Activated T-helper 1 cell treated with Interleukin-2 at 50 U/mL for 16 hours (primary cell): ENCODE measurements around the gene GPSM1.
"Not testable (repeated sequence)": the region's sequence is repeated elsewhere in the genome, so short reads cannot be mapped to it uniquely, and the experiment has no call there.

Source experiments
- DNase-seq: peaks from one replicate; pipeline ENCODE4 v3.0.0-alpha.2; 2020; ENCODE audit warnings: low read depth

GPSM1 gene

DNA sequence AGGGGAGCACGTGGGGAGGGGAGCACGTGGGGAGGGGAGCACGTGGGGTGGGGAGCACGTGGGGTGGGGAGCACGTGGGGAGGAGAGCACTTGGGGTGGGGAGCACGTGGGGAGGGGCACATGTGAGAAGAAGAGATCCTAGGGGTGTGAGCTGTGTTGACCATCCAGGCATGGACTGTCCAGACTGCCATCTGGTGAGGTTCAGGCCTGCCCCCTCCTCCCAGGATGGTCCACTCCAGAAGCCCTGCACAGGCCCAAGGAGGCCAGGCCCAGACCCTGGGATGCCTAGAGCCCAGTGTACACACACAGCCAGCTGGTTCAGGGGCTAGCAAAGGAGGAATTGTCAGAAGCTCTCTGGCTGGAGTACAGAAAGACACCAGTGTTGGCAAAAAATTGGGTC lies 70.3 kb downstream of the GPSM1 start:
- DNase-seq = no peak

- no peak for DNase-seq
These were observed 70.9 kb downstream of the GPSM1 start for GRCh38 chr9:136398286-136398685.

GRCh38 chr9:136399176-136400037 lies 72.1 kb downstream of the GPSM1 start:
- DNase-seq = no peak

GRCh38 chr9:136400038-136400834 lies 72.9 kb downstream of the GPSM1 start, which contains the start of gene SNAPC4:
TSS of gene SNAPC4 (minus strand) at chr9:136400170. CDS start at chr9:136398428, 1,742 bp downstream.
- DNase-seq = peak; percentile 82

DNA sequence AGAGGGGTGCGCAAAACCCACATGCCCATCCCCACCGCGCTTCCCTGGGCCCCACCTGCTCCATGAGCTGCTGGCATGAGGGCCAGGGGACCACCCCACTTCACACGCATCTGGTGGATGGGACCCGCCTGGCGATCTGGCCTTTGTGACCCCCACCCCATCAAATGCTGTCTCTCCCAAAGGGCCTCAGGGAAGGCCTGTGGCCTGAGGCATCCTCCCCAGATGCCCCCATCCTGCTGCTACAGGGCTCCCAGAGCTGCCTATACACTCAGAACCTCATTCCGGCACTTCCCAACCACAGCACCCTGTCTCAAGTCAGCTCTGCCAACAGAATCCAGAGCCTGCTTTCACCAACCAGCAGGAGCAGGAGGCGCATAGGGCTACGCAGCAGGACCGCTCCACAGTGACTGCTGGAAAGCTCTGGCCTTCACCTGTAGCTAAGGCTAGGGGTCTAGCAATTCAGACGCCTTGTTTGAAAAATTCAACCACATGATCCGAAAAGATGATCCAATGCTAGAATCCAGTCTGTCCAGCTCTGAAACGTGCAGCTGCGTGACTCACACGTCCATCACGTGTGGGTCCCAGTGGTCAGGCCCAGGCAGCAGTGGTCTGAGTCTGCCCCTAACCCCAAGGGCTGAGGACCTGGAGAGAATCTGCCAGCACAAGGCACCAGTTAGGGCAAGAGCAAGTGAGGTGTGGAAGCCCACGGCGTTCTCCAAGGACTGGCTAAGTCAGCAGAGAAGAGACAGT lies 74.0 kb downstream of the GPSM1 start:
- DNase-seq = no peak

DNA sequence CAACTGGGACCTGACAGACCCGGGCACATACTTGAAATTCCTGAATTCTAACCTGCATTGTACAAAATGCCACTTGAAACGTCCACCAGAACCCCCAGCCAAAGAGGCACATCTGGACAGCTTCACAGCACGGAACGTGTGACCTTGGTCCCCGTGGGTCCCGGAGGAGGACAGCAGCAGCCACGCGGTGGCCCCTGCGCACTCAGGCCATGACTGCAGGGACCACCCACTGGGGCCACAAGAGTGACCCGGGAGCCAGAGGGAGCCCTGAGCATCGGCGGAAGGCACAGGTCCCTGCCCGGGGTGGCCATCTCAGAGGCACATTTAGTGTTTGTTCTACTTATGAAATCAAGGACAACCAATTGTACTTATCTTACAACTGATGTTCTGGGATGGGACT lies 74.7 kb downstream of the GPSM1 start:
- no peak for DNase-seq

DNA sequence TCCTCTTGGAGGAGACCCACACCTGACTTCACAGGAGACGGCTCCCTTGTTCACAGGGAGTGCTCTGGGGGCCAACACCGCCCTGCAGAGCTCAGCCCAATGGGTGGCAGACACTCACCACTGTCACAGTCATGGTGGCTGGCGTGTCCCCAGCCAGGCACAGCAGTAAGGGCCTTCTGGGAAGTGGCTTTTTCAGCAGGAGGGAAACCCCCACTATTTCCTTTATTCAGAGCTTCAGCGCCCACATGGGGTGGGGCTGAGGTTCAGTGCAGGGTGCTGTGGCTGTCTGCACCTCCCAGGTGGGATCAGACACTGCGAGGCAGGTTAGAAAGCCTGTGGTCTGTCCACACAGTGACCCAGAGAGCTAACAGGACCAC lies 76.2 kb downstream of the GPSM1 start:
- peak; percentile 56 for DNase-seq

DNA sequence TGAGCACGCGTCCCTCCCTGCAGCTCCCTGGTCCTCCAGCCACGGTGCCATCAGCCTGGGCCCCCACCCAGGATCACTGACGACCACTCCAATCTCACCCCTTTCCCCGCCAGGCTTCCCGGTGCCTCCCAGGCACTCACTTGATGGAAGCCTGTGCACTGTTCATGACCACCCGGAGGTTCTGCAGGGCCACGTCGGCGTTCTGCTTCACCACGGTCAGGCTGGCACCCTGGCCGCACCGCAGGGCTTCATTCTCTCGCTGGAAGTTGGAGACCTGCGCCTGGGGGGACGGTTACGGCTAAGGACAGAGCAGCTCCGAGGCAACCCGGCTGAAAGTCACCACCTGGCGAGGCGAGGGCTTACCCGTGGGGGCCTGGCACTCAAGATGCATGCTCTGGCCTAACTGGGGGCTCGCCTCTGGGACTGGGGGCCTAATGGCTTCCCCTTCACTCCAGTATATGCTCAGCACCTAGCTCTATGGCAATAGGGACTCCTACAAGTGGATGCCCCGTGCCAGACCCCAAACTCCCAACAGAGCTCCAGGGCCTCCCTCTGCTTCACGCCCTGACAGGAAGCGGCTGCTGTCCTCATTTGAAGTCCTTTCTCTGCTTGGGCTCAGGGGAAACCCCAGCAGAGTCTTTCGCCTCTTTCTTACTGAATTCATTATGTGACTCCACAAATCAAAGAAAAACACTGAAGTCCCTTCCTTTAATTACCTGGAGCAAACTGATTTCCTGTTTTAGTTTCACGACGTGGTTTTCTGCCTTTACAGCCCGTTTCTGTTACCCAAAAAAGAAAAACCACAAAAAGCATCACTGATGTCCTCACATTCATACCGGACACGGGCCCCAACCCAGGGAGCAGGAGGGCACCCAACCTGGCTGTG lies 76.8 kb downstream of the GPSM1 start:
- no peak for DNase-seq

DNA sequence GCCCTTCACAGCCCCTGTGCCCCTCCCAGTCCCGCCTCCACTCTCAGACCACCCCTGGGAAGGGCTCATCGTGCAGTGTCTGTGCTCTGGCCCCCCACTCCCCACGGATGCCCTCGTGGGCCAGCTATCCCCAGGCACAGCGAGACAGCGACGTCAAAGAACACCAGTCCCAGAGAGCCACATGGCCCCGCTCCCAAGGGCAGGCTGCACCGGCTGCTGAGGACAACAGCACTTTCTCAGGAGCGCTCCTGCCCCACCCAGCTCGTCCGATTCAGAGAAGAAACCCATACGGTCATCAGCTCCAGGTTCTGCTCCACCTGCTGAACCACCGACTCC lies 77.4 kb downstream of the GPSM1 start:
- DNase-seq = no peak

- no peak for DNase-seq
These were observed 78.1 kb downstream of the GPSM1 start for GRCh38 chr9:136405481-136405880.

DNA sequence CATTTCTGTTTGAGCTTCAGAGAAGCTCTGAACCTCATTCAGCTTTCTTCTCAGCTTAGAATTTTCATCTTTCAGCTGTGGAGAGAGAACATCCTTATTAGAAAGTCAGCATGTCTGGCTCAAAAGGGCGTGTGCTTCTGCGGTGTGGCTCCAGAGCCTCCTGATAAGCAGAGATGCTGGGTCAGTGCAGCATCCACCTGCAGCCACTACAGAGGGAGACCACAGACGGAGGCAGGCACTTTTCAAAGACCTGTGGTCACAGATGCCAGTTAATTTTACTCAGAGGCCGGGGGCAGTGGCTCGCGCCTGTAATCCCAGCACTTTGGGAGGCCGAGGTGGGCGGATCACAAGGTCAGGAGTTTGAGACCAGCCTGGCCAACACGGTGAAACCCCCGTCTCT lies 78.6 kb downstream of the GPSM1 start:
- DNase-seq = not testable (repeated sequence)

DNA sequence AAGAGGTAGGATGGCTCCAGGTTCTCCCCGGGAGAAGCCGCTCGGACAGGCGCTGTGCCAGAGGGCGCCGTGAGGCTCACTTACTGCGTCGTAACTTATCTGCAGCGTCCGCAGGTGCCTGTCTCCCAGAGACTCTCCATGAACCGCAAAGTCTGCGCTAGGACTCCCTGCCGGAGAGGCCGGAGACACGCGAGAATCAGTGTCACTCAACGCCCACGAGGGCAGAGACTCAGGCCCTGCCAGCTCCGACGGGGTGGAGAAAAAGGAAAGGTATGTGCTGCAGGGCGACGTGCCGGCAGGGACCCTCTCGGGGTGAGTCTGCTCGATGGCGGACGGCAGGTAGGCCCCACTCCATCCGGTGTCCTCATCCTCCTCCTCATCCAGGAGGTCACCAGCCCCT lies 79.7 kb downstream of the GPSM1 start:
- DNase-seq = not testable (repeated sequence)

- no peak for DNase-seq
These were observed 80.6 kb downstream of the GPSM1 start for GRCh38 chr9:136407911-136408310.
